GM18951 (cell line): ENCODE results near the gene TAPT1.

ENCODE experiments used
- POLR2A ChIP-seq: IDR thresholded peaks from 4 replicates; pipeline ENCODE4 v1.6.1; 2011; ENCODE audit warnings: mild to moderate bottlenecking; ENCODE audit not compliant: insufficient read length, insufficient read depth; ENCODE audit errors: extremely low read depth
- in situ Hi-C: fragments of 300-500 bp; cut with MboI; formaldehyde crosslinking; loops from one replicate; pipeline ENCODE4 v1.12.0; 2022; ENCODE audit warnings: low sequenced_read_pairs, mixed read lengths, inconsistent platforms; ENCODE audit not compliant: unreplicated experiment

The TAPT1 gene

DNA sequence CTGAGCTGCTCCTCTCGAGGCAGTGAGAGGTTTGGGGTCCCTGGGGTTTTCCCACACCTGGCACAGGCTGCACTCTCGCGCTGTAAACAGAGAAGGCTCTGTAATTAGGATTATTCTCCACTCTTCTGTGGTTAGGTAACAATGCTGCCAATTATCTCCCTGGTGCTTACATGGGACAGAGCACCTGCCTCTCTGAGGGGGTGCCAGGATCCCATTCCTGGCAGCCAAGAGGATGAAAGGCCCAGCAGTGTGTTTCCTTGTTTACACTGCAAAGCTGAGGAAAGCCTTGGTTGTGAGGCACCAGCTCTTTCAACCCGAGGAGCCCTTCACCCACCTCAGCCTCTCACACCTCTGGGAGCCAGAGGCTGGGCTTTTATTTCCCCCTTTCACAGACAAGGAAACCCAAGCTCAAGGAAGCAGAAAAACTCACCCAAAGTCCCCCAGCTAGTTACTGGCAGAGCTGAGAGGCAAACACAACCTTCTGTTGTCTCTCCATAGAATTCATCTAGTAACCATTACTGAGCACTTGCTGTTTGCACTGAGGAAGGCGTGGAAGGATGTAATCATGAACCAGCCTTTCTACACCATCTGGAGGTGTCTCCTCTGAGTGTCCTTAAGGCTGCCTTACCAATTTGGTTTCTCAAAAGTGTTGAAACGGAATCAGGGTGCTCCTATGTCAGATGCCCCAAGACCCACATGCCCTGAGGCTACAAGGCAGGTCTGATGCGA lies 102.8 kb downstream of the TAPT1 start:
- no peak for TF ChIP-seq POLR2A
- in situ Hi-C loops = no loop called here

GRCh38 chr4:16122784-16123183 lies 103.5 kb downstream of the TAPT1 start:
- TF ChIP-seq POLR2A = no peak
- in situ Hi-C loops = no loop called here

DNA sequence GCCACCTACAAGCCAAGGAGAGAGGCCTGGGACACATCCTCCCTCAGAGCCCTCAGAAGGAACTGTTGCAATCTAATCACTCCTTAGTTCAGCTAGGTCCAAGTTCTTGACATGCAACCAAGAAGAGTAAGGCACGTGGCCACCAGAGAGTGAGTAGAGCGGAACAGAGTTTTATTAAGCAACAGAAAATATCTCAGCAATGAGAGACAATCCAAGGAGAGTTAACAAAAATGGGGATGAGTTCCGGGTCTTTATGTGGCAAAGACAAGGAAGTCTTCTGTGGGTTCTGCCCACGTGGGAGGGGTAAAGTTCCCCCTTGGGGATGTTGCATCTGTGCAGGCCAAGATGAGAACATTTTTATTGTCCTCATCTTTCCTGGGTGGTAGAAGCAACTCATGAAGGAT lies 104.0 kb downstream of the TAPT1 start:
- no peak for TF ChIP-seq POLR2A
- in situ Hi-C loops = no loop called here

DNA sequence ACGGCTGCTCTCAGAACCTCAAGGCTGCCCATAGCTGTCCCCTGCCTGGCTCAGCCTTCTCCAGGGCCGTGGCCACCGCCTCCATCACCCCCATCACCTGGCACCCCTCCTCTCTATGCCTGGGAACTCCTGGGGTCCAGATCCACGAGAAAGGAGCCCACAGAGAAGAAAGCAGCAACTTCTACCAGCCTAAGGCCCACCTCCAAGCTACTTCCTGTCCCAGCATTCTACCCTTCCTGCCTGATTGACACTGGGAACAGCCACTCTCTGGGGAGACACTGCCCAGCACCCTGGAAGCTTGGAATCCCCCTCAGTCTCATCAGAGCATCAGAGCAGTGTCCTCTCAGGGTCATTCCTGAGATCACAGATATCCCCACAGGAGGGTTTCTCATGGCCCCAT lies 105.6 kb downstream of the TAPT1 start:
- TF ChIP-seq POLR2A = no peak
- in situ Hi-C loops = no loop called here

- in situ Hi-C loops = no loop called here
- no peak for TF ChIP-seq POLR2A
These were observed 106.3 kb downstream of the TAPT1 start for GRCh38 chr4:16119981-16120380.

DNA sequence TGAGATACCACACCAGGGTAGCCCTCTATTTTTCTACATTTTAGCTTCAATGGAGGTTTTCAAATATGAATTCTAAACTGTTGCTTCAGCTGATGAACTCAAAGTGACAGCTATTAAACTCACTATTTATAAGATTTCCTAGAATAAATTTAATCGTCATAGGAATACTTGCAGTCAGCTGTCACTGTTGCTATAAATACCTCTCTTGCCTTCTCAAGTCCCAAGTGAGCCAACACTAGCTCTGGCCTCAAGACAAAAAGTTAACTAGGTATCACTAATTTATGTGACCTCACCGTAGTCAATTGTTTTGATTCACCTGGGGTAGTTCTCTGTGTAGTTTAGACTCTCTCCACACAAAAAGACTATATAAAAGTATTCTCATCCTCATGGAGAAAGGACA lies 108.2 kb downstream of the TAPT1 start:
- in situ Hi-C loops = no loop called here
- TF ChIP-seq POLR2A = no peak

- no peak for TF ChIP-seq POLR2A
- in situ Hi-C loops = no loop called here
These were observed 109.1 kb downstream of the TAPT1 start for GRCh38 chr4:16117164-16117563.

DNA sequence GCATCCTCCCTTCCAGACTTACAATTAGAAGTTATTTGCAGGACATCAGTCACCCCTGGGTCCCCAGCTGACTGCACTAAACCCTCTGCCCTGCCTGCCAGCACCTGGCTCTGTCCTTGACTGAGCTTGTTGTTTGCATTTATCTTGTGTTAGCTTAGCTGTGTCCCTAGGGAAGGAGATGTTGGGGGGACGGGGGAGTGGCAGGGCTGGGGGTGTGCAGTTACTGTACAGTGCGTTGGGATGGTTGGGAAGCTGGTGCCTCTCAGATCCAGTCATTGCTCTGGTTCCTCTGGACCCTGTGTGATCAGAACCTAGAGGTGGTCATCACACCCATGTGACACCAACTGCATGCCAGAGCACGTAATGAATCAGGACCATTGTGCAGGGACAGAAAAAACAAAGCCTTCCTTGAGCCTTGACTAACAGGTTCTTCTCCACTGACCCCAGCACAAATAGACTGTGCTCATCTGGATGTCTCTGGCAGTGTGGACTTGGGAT lies 109.7 kb downstream of the TAPT1 start:
- in situ Hi-C loops = no loop called here
- TF ChIP-seq POLR2A = no peak

- in situ Hi-C loops = no loop called here
These were observed 110.3 kb downstream of the TAPT1 start for GRCh38 chr4:16116019-16116418.

DNA sequence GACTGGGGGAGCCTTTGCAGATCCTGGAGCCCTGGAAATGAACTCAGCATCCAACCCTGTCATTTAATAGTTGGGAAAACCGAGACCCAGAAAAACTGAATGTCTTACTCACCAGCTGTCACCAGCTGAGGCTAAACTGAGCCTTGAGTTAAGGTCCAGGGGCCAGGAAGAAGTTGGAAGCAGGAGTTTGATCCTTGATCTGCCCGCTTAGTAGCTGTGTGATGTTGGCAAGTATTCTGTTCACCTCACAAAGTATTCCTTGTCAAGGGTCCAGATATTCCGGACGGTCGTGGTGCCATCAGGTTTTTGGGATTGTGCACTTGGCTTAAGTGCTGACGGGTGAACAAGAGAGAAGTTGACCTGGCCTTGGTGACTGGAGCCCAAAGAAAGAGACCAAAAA lies 111.7 kb downstream of the TAPT1 start:
- in situ Hi-C loops = no loop called here
- TF ChIP-seq POLR2A = no peak

More at GRCh38 chr4:16116019-16116418, 110.3 kb downstream of the TAPT1 start:
- no peak for TF ChIP-seq POLR2A

GRCh38 chr4:16113741-16114140 lies 112.5 kb downstream of the TAPT1 start:
- TF ChIP-seq POLR2A = no peak
- in situ Hi-C loops = no loop called here

GRCh38 chr4:16111533-16111932 lies 114.7 kb downstream of the TAPT1 start:
- in situ Hi-C loops = no loop called here
- TF ChIP-seq POLR2A = no peak

- in situ Hi-C loops = no loop called here
- no peak for TF ChIP-seq POLR2A
These were observed 115.5 kb downstream of the TAPT1 start for GRCh38 chr4:16110661-16111290.
